Measurements from ENCODE around the gene MSTO1. TPM values are rescaled to one million over a fixed set of nuclear protein-coding genes. Genes with fewer than 3 reads are reported as not detected.
"Not testable (repeated sequence)": the region's sequence is repeated elsewhere in the genome, so short reads cannot be mapped to it uniquely, and the experiment has no call there.

The MSTO1 gene
- total and polyA plus RNA-seq, 7 experiments from 2014 or later, result 15.6 to 129 (median 59.8) TPM

DNA sequence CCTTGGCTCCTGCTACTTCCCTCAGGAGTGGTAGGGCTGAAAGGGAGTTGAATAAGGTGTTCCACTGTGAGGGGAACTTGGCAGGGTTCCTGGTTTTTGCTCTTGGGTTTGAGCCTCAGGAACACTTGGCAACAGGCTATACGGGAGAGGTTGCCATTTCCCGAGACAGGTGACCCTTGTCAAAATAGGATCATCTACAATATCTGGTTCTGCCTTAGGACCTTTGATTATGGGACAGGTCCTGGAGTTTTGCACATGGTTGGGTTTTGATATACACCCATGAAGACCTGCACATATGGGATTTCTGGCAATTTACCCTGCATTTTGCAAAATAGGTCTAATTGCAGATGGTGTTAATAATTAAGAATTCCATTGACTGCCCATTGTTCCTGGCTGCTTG, 47.4 kb downstream of the MSTO1 start:
- H3K27ac Mint-ChIP-seq, result peak overlapping the region in 1 of 9 donors; percentile 6
- peaks cover 0 to 7% (median 0%) of the 10 kb centered on the region in 5 donors for H3K27me3 Mint-ChIP-seq
- H3K4me3 ChIP-seq (ENCODE audit: low read length), result no peak overlapping the region
- H3K36me3 ChIP-seq (ENCODE audit: control insufficient read depth in 2 of 3, insufficient read depth in 3 of 3, low read length in 3 of 3), result peaks cover 0 to 33% (median 11%) of the 10 kb centered on the region in 3 experiments
- H3K36me3 Mint-ChIP-seq, result peaks cover 20 to 43% (median 36%) of the 10 kb centered on the region in 5 donors
- peaks cover 0 to 2% (median 0%) of the 10 kb centered on the region in 7 donors for H3K4me1 Mint-ChIP-seq
- no peaks in the 10 kb centered on the region for H3K9me3 ChIP-seq (ENCODE audit: control insufficient read depth in 2 of 3, low read length in 3 of 3)
- ChIA-PET POLR2A (no interaction called here), CTCF (no interaction called here)
- no peaks in the 10 kb centered on the region for H3K27me3 ChIP-seq (ENCODE audit: control insufficient read depth in 2 of 2, insufficient read depth in 2 of 2, low read length in 2 of 2)
- H3K4me1 ChIP-seq (ENCODE audit: control insufficient read depth in 2 of 2, insufficient read depth in 2 of 2, low read length in 2 of 2), result no peaks in the 10 kb centered on the region
- intact Hi-C loops (cut with micrococcal nuclease), result no loop called here
- no peak for DNase-seq
- H3K4me3 Mint-ChIP-seq, result no peak overlapping the region
- H3K9me3 Mint-ChIP-seq, result no peaks in the 10 kb centered on the region
- ATAC-seq, result no peak
- no peak overlapping the region for H3K27ac ChIP-seq (ENCODE audit: low read depth, low read length)

- H3K27ac Mint-ChIP-seq; H3K27me3 Mint-ChIP-seq; ATAC-seq; H3K4me3 ChIP-seq (ENCODE audit: low read length); H3K4me1 ChIP-seq (ENCODE audit: control insufficient read depth in 2 of 2, insufficient read depth in 2 of 2, low read length in 2 of 2); H3K27ac ChIP-seq (ENCODE audit: low read depth, low read length); H3K9me3 Mint-ChIP-seq; H3K27me3 ChIP-seq (ENCODE audit: control insufficient read depth in 2 of 2, insufficient read depth in 2 of 2, low read length in 2 of 2); H3K4me3 Mint-ChIP-seq; intact Hi-C loops (cut with micrococcal nuclease); H3K4me1 Mint-ChIP-seq; DNase-seq; CTCF ChIA-PET; H3K9me3 ChIP-seq (ENCODE audit: control insufficient read depth in 2 of 3, low read length in 3 of 3): not testable (repeated sequence)
- H3K36me3 Mint-ChIP-seq, result peaks cover 20 to 56% (median 45%) of the 10 kb centered on the region in 5 donors
- H3K36me3 ChIP-seq (ENCODE audit: control insufficient read depth in 2 of 3, insufficient read depth in 3 of 3, low read length in 3 of 3), result peaks cover 0 to 65% (median 13%) of the 10 kb centered on the region in 3 experiments
- POLR2A ChIA-PET, result interaction anchor here (0.6 kb wide), 1 partner anchor 1830 kb away, joined by 8 read pairs; no protein-coding TSS in a partner anchor
Observed at GRCh38 chr1:155661239-155661638, 51.2 kb downstream of the MSTO1 start.

Other genes starting within 250 kb of the MSTO1 start
- gene ASH1L, start 47.4 kb upstream of the MSTO1 start, total RNA-seq, result 100 to 1,000 TPM in 2 of 5 experiments, 10 to 100 TPM in 3; 57.2 to 109 (median 95.1) TPM
- gene ASH1L, start 47.4 kb upstream of the MSTO1 start, polyA plus RNA-seq, result 10 to 100 TPM; 20.1 to 34.9 TPM
- 100 to 1,000 TPM in 2 of 5 experiments, 10 to 100 TPM in 3; 81.2 to 130 (median 88.2) TPM for gene YY1AP1, start 78.6 kb downstream of the MSTO1 start, total RNA-seq
- gene YY1AP1, start 78.6 kb downstream of the MSTO1 start, polyA plus RNA-seq, result 10 to 100 TPM; 37.4 to 59.3 TPM
- 100 to 1,000 TPM; 112 to 155 (median 145) TPM for gene DAP3, start 78.9 kb downstream of the MSTO1 start, total RNA-seq
- 100 to 1,000 TPM; 111 to 135 TPM for gene DAP3, start 78.9 kb downstream of the MSTO1 start, polyA plus RNA-seq
- gene GON4L, start 247.0 kb downstream of the MSTO1 start, total RNA-seq, result 100 to 1,000 TPM in 4 of 5 experiments, 10 to 100 TPM in 1; 87.2 to 138 (median 106) TPM
- 10 to 100 TPM; 25.4 to 40.5 TPM for gene GON4L, start 247.0 kb downstream of the MSTO1 start, polyA plus RNA-seq
- gene SYT11, start 249.3 kb downstream of the MSTO1 start, total RNA-seq, result 10 to 100 TPM in 2 of 5 experiments, 1 to 10 TPM in 3; 1.4 to 22.9 (median 2.7) TPM
- gene SYT11, start 249.3 kb downstream of the MSTO1 start, polyA plus RNA-seq, result under 1 TPM; 0.39 to 0.48 TPM